K562 (cell line): ENCODE results near the gene TMC4. TPM values are rescaled to one million over a fixed set of nuclear protein-coding genes. Genes with fewer than 3 reads are reported as not detected.

ENCODE experiments used
- BRF1 ChIP-seq: IDR thresholded peaks from 3 replicates; pipeline ENCODE4 v1.6.1; 2011; ENCODE audit warnings: borderline replicate concordance, mild to moderate bottlenecking; ENCODE audit not compliant: insufficient read length; ENCODE audit errors: extremely low read depth
- C11orf30 ChIP-seq: fragments of 450-650 bp; IDR thresholded peaks from 2 replicates; pipeline ENCODE4 v1.6.1; 2016; ENCODE audit warnings: low read depth, mild to moderate bottlenecking
- ESRRB ChIP-seq: fragments of 250-450 bp; sonication (Bioruptor Pico); IDR thresholded peaks from 2 replicates; pipeline ENCODE4 v1.5.0; 2020; ENCODE audit warnings: mild to moderate bottlenecking, moderate library complexity, borderline replicate concordance
- GATAD2A ChIP-seq: fragments of 450-650 bp; IDR thresholded peaks from 2 replicates; pipeline ENCODE4 v1.6.1; 2017
- KLF6 ChIP-seq: fragments of 250-450 bp; sonication (Bioruptor Pico); IDR thresholded peaks from 2 replicates; pipeline ENCODE4 v1.4.0; 2020; ENCODE audit warnings: mild to moderate bottlenecking, moderate library complexity, borderline replicate concordance
- PHF8 ChIP-seq: fragments of 200-600 bp; sonication (generic); IDR thresholded peaks from 2 replicates; pipeline ENCODE4 v1.6.1; 2012; ENCODE audit warnings: mixed run types, mild to moderate bottlenecking, inconsistent platforms, low read length, moderate library complexity, borderline replicate concordance
- POLR2G ChIP-seq: fragments of 200-400 bp; formaldehyde crosslinking; IDR thresholded peaks from 2 replicates; pipeline ENCODE4 v1.6.1; 2017; ENCODE audit warnings: low read depth, mild to moderate bottlenecking, antibody characterized with exemption, low read length, moderate library complexity
- SMAD3 ChIP-seq: fragments of 450-650 bp; formaldehyde crosslinking; conservative IDR thresholded peaks from 2 replicates; pipeline ENCODE4 v1.4.0; 2020; ENCODE audit warnings: mild to moderate bottlenecking
- TAF1 ChIP-seq: IDR thresholded peaks from 2 replicates; pipeline ENCODE4 v1.6.1; 2011; ENCODE audit warnings: mild to moderate bottlenecking, low read length, moderate library complexity; ENCODE audit not compliant: insufficient read depth, control insufficient read depth, severe bottlenecking; ENCODE audit errors: extremely low read depth
- TCFL5 ChIP-seq: fragments of 250-450 bp; sonication (Bioruptor Pico); conservative IDR thresholded peaks from 2 replicates; pipeline ENCODE4 v1.6.1; 2021; ENCODE audit warnings: mild to moderate bottlenecking, moderate library complexity, matching md5 sums
- TFAM ChIP-seq: fragments of 250-450 bp; sonication (Bioruptor Pico); conservative IDR thresholded peaks from 2 replicates; pipeline ENCODE4 v1.5.0; 2021; ENCODE audit warnings: mild to moderate bottlenecking, moderate library complexity
- U2AF1 ChIP-seq: fragments of 200-400 bp; formaldehyde crosslinking; optimal IDR thresholded peaks from 2 replicates; pipeline ENCODE3; 2017; ENCODE audit warnings: mild to moderate bottlenecking, low read depth, low read length, moderate library complexity
- ZNF121 ChIP-seq: sonication (generic); formaldehyde crosslinking; conservative IDR thresholded peaks from 2 replicates; pipeline ENCODE4 v1.8.0; 2022; ENCODE audit warnings: missing genetic modification reagents
- polyA plus RNA-seq, 8 experiments: library from polyadenylated mRNA; depleted of rRNA in 4 of 8; stranded (reverse) in 5 of 8; unstranded in 3 of 8; fragments of >200 nt; fragmentation: Nextera tagmentation in 2 of 8; fragmentation: Illumina TruSeq in 1 of 8; extraction: Ambion mirVana in 2 of 8; extraction: Trizol in 1 of 8; gene quantifications; 2 replicates each; pipeline versions ENCODE4 v1.2.1 to v1.2.3, GENCODE V29; 2011 to 2014; ENCODE audit warnings: inconsistent platforms in 1 of 8, missing spikeins in 1 of 8
- total RNA-seq, 7 experiments: library from RNA; depleted of rRNA in 6 of 7; stranded (reverse); fragments of >200 nt in 6 of 7; fragmentation: Illumina TruSeq in 2 of 7; extraction: Trizol in 2 of 7; gene quantifications; 2 replicates each; pipeline versions ENCODE4 v1.2.1 to v1.2.3, GENCODE V29; 2011 to 2021; ENCODE audit warnings: low replicate concordance in 1 of 7
- TF ChIP-seq, protein P1 (sequence below): sonication (generic); formaldehyde crosslinking; IDR thresholded peaks from 2 replicates; pipeline ENCODE4 v1.8.0; 2022; ENCODE audit warnings: mild to moderate bottlenecking, missing genetic modification reagents
- TF ChIP-seq, protein P2 (sequence below): fragments of 450-650 bp; conservative IDR thresholded peaks from 2 replicates; pipeline ENCODE4 v1.6.1; 2016; ENCODE audit warnings: missing genetic modification characterization, low read depth, mild to moderate bottlenecking, missing compliant biosample characterization, moderate library complexity
- TF ChIP-seq, protein P3 (sequence below): sonication (generic); formaldehyde crosslinking; IDR thresholded peaks from 2 replicates; pipeline ENCODE4 v1.8.0; 2022; ENCODE audit warnings: mild to moderate bottlenecking, missing genetic modification reagents
- TF ChIP-seq, protein P4 (sequence below): fragments of 250-450 bp; sonication (Bioruptor Pico); IDR thresholded peaks from 2 replicates; pipeline ENCODE4 v1.5.0; 2021
- TF ChIP-seq, protein P5 (sequence below): fragments of 450-650 bp; IDR thresholded peaks from 2 replicates; pipeline ENCODE4 v1.6.1; 2016
- TF ChIP-seq, protein P6 (sequence below): sonication (generic); formaldehyde crosslinking; IDR thresholded peaks from 2 replicates; pipeline ENCODE4 v1.8.0; 2023; ENCODE audit warnings: mild to moderate bottlenecking, missing genetic modification reagents

The TMC4 gene
- total and polyA plus RNA-seq, 9 of the 15 experiments (the other 6 are each of a cell fraction or from before 2014, with no cell fraction given) = 0.12 to 0.79 (median 0.36) TPM; not detected in 2

DNA sequence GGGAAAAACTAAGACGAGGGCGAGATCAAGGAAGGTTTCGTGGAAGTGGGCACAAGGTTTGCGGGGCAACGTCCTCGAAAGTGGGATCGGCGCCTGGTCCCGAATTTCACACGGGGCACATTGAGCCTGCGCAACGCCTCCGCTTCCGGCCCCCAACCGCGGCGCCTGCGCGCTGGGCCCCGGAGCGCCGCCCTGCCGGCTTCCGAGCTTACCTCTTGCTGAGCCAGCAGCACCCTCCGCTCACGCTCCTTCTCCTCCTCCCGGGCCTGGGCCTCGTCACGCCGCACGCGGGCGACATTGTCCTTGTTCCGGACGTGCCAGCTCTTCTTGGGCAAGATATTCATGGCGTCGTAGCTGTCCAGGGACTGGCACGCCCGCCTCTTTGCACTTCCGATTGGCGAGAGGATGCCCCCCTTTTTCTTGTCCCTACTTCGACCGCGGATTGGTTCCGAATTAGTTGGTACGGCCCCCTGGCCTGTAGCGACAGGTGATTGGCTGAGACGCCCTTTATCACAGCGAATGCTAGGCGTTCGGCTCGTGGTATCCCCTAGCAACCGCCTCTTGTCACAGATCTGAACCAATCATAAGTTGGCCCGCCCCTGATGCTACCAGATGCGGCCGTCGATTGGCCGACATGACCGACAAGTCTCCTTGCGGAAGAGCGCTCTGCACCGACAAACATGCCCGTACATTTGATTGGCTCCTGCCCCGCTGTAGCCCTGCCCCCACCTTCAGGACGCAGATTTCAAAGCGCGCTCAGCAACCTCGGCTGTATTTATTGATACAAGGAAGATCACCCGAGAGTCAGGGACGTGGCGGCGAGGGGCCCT, 13.4 kb downstream of the TMC4 start, which contains the start of gene LENG1 (continued):
- TF ChIP-seq TCFL5 (CRISPR knock-in tag) (no peak), U2AF1 (no peak), KLF6 (CRISPR knock-in tag) (peak; percentile 30; the same call in 1 of the 2 replicates), ZNF121 (CRISPR knock-in tag) (no peak), BRF1 (no peak), PHF8 (peak; percentile 95), POLR2G (peak; percentile 95), TAF1 (peak; percentile 85), C11orf30 (peak; percentile 94), TFAM (CRISPR knock-in tag) (no peak), SMAD3 (CRISPR knock-in tag) (no peak), ESRRB (no peak), GATAD2A (no peak)
- TF ChIP-seq, protein P1, sequence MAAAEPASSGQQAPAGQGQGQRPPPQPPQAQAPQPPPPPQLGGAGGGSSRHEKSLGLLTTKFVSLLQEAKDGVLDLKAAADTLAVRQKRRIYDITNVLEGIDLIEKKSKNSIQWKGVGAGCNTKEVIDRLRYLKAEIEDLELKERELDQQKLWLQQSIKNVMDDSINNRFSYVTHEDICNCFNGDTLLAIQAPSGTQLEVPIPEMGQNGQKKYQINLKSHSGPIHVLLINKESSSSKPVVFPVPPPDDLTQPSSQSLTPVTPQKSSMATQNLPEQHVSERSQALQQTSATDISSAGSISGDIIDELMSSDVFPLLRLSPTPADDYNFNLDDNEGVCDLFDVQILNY = no peak
- TF ChIP-seq, protein P2, sequence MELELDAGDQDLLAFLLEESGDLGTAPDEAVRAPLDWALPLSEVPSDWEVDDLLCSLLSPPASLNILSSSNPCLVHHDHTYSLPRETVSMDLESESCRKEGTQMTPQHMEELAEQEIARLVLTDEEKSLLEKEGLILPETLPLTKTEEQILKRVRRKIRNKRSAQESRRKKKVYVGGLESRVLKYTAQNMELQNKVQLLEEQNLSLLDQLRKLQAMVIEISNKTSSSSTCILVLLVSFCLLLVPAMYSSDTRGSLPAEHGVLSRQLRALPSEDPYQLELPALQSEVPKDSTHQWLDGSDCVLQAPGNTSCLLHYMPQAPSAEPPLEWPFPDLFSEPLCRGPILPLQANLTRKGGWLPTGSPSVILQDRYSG (tag) = no peak; the same call in 1 of the 2 replicates
- TF ChIP-seq, protein P3, sequence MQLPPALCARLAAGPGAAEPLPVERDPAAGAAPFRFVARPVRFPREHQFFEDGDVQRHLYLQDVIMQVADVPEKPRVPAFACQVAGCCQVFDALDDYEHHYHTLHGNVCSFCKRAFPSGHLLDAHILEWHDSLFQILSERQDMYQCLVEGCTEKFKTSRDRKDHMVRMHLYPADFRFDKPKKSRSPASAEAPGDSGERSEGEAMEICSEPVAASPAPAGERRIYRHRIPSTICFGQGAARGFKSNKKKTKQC (CRISPR knock-in tag) = peak; percentile 91
- TF ChIP-seq, protein P4, sequence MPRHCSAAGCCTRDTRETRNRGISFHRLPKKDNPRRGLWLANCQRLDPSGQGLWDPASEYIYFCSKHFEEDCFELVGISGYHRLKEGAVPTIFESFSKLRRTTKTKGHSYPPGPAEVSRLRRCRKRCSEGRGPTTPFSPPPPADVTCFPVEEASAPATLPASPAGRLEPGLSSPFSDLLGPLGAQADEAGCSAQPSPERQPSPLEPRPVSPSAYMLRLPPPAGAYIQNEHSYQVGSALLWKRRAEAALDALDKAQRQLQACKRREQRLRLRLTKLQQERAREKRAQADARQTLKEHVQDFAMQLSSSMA (CRISPR knock-in tag) = 0 out of 2 replicates have a peak, but pooled peaks have one; percentile 16
- TF ChIP-seq, protein P5, sequence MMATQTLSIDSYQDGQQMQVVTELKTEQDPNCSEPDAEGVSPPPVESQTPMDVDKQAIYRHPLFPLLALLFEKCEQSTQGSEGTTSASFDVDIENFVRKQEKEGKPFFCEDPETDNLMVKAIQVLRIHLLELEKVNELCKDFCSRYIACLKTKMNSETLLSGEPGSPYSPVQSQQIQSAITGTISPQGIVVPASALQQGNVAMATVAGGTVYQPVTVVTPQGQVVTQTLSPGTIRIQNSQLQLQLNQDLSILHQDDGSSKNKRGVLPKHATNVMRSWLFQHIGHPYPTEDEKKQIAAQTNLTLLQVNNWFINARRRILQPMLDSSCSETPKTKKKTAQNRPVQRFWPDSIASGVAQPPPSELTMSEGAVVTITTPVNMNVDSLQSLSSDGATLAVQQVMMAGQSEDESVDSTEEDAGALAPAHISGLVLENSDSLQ = peak; percentile 99
- TF ChIP-seq, protein P6, sequence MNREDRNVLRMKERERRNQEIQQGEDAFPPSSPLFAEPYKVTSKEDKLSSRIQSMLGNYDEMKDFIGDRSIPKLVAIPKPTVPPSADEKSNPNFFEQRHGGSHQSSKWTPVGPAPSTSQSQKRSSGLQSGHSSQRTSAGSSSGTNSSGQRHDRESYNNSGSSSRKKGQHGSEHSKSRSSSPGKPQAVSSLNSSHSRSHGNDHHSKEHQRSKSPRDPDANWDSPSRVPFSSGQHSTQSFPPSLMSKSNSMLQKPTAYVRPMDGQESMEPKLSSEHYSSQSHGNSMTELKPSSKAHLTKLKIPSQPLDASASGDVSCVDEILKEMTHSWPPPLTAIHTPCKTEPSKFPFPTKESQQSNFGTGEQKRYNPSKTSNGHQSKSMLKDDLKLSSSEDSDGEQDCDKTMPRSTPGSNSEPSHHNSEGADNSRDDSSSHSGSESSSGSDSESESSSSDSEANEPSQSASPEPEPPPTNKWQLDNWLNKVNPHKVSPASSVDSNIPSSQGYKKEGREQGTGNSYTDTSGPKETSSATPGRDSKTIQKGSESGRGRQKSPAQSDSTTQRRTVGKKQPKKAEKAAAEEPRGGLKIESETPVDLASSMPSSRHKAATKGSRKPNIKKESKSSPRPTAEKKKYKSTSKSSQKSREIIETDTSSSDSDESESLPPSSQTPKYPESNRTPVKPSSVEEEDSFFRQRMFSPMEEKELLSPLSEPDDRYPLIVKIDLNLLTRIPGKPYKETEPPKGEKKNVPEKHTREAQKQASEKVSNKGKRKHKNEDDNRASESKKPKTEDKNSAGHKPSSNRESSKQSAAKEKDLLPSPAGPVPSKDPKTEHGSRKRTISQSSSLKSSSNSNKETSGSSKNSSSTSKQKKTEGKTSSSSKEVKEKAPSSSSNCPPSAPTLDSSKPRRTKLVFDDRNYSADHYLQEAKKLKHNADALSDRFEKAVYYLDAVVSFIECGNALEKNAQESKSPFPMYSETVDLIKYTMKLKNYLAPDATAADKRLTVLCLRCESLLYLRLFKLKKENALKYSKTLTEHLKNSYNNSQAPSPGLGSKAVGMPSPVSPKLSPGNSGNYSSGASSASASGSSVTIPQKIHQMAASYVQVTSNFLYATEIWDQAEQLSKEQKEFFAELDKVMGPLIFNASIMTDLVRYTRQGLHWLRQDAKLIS = no peak
